Smooth muscle cell (in vitro differentiated cells): ENCODE data around the gene DDX1. TPM values are rescaled to one million over a fixed set of nuclear protein-coding genes. Genes with fewer than 3 reads are reported as not detected.

ENCODE experiments used
- DNase-seq: peaks from one replicate; lab custom pipeline; 2025; ENCODE audit not compliant: unreplicated experiment; lab: John Stamatoyannopoulos, UW
- H2AFZ ChIP-seq: fragments of 200-600 bp; sonication (generic); 2 replicates; pipeline ENCODE4 v1.6.0; 2016; ENCODE audit warnings: antibody characterized with exemption, low read depth, mild to moderate bottlenecking
- H3F3A ChIP-seq: fragments of 200-600 bp; sonication (generic); 2 replicates; pipeline ENCODE4 v1.6.0; 2017; ENCODE audit warnings: antibody characterized with exemption, low read depth
- H3K27ac ChIP-seq: fragments of 200-600 bp; sonication (generic); 2 replicates; pipeline ENCODE4 v1.5.1; 2016; ENCODE audit warnings: low read depth, mild to moderate bottlenecking
- H3K27me3 ChIP-seq: fragments of 200-600 bp; sonication (generic); 2 replicates; pipeline ENCODE4 v1.6.1; 2016; ENCODE audit warnings: low read depth, mild to moderate bottlenecking
- H3K36me3 ChIP-seq: fragments of 200-600 bp; sonication (generic); 2 replicates; pipeline ENCODE4 v1.5.1; 2016; ENCODE audit warnings: low read depth
- H3K4me1 ChIP-seq: fragments of 200-600 bp; sonication (generic); 2 replicates; pipeline ENCODE4 v1.5.1; 2016; ENCODE audit warnings: low read depth
- H3K4me2 ChIP-seq: fragments of 200-600 bp; sonication (generic); 2 replicates; pipeline ENCODE4 v1.6.0; 2016; ENCODE audit warnings: mild to moderate bottlenecking
- H3K4me3 ChIP-seq: fragments of 200-600 bp; sonication (generic); 2 replicates; pipeline ENCODE4 v1.5.1; 2016; ENCODE audit warnings: mild to moderate bottlenecking
- H3K79me2 ChIP-seq: fragments of 200-600 bp; sonication (generic); 2 replicates; pipeline ENCODE4 v1.6.0; 2016; ENCODE audit warnings: low read depth, mild to moderate bottlenecking
- H3K9ac ChIP-seq: fragments of 200-600 bp; sonication (generic); 2 replicates; pipeline ENCODE4 v1.6.0; 2016; ENCODE audit warnings: low read depth
- H3K9me3 ChIP-seq: fragments of 200-600 bp; sonication (generic); replicated peaks from 2 replicates; pipeline ENCODE4 v1.5.1; 2016; ENCODE audit warnings: low read depth
- H4K20me1 ChIP-seq: fragments of 200-600 bp; sonication (generic); 2 replicates; pipeline ENCODE4 v1.6.0; 2016; ENCODE audit warnings: low read depth
- CTCF ChIP-seq: fragments of 200-600 bp; sonication (generic); IDR thresholded peaks from 2 replicates; pipeline ENCODE4 v1.5.1; 2017; ENCODE audit warnings: borderline replicate concordance, mild to moderate bottlenecking, antibody characterized with exemption; ENCODE audit not compliant: insufficient read depth, poor library complexity, severe bottlenecking
- WGBS: methylation state at CpG from one replicate; pipeline ENCODE4 v1.1.7; 2016; ENCODE audit warnings: low lambda C conversion rate; 5-methylcytosine and 5-hydroxymethylcytosine counted together
- polyA plus RNA-seq: library from polyadenylated mRNA; unstranded; fragments of >200 nt; fragmentation: Nextera tagmentation; extraction: Ambion mirVana; gene quantifications from 2 replicates; pipeline ENCODE4 v1.2.1, GENCODE V29; 2016
- total RNA-seq: library from RNA; depleted of rRNA; stranded (reverse); fragments of >200 nt; gene quantifications from 2 replicates; pipeline ENCODE4 v1.2.3, GENCODE V29; 2014

Gene DDX1
- total and polyA plus RNA-seq, 2 experiments from 2014 or later, result 71.3 to 78.7 TPM

GRCh38 chr2:15606481-15607441, 15.1 kb downstream of the DDX1 start:
- Histone ChIP-seq H3K27me3 (no peaks in the 10 kb centered on the region), H3K9ac (no peak overlapping the region), H3K4me3 (no peak overlapping the region), H2AFZ (no peak overlapping the region), H3K4me2 (no peak overlapping the region), H3K79me2 (no peaks in the 10 kb centered on the region), H3K36me3 (peaks cover 68% of the 10 kb centered on the region), H3K27ac (no peak overlapping the region), H3F3A (no peaks in the 10 kb centered on the region), H3K9me3 (no peaks in the 10 kb centered on the region), H4K20me1 (peaks cover 7% of the 10 kb centered on the region), H3K4me1 (no peaks in the 10 kb centered on the region)
- DNase-seq, result no peak
- over 99% methylated on average over 8 of the region's 8 CpGs for WGBS
- no peak for TF ChIP-seq CTCF

- WGBS, result 98% methylated on average over 7 of the region's 7 CpGs
- H3K36me3 ChIP-seq, result peaks cover 57% of the 10 kb centered on the region
- H3K27me3 ChIP-seq, result no peaks in the 10 kb centered on the region
- no peaks in the 10 kb centered on the region for H3K79me2 ChIP-seq
- H4K20me1 ChIP-seq, result peaks cover 7% of the 10 kb centered on the region
- TF ChIP-seq CTCF, result no peak
- no peak for DNase-seq
- H3K27ac ChIP-seq, result no peak overlapping the region
- H3K4me2 ChIP-seq, result no peak overlapping the region
- no peak overlapping the region for H2AFZ ChIP-seq
- no peaks in the 10 kb centered on the region for H3K9me3 ChIP-seq
- no peaks in the 10 kb centered on the region for H3F3A ChIP-seq
- no peak overlapping the region for H3K9ac ChIP-seq
- no peaks in the 10 kb centered on the region for H3K4me1 ChIP-seq
- H3K4me3 ChIP-seq, result no peak overlapping the region
Measured at GRCh38 chr2:15607709-15608391, 16.2 kb downstream of the DDX1 start.

- no peaks in the 10 kb centered on the region for H3K9me3 ChIP-seq
- no peak for TF ChIP-seq CTCF
- H3K9ac ChIP-seq, result no peak overlapping the region
- no peaks in the 10 kb centered on the region for H3K79me2 ChIP-seq
- no peak overlapping the region for H3K27ac ChIP-seq
- H3K4me2 ChIP-seq, result no peak overlapping the region
- peaks cover 54% of the 10 kb centered on the region for H3K36me3 ChIP-seq
- no peak overlapping the region for H3K4me3 ChIP-seq
- H3K4me1 ChIP-seq, result no peaks in the 10 kb centered on the region
- peaks cover 7% of the 10 kb centered on the region for H4K20me1 ChIP-seq
- H3F3A ChIP-seq, result no peaks in the 10 kb centered on the region
- 97% methylated on average over 4 of the region's 4 CpGs for WGBS
- H2AFZ ChIP-seq, result no peak overlapping the region
- no peak for DNase-seq
- no peaks in the 10 kb centered on the region for H3K27me3 ChIP-seq
Measured at GRCh38 chr2:15608392-15608761, 16.7 kb downstream of the DDX1 start.
